ENCODE data around the gene LTK.

Gene LTK

GRCh38 chr15:41521614-41522013 lies 8.0 kb upstream of the LTK start:
- no peak overlapping the region for H3K27ac ChIP-seq
- H3K4me1 ChIP-seq, result peaks cover 0 to 10% (median 0%) of the 10 kb centered on the region in 10 experiments; a peak in 5 of 20 replicates
- H3K36me3 ChIP-seq, result peaks cover 26 to 86% (median 63%) of the 10 kb centered on the region in 11 experiments
- TF ChIP-seq Cebpa-rat (IDR thresholded peaks at IDR 0.05), result no peak
- no peak overlapping the region for H3K4me3 ChIP-seq
- H3K4me2 ChIP-seq, result no peak overlapping the region
- no peak overlapping the region for H3K9ac ChIP-seq
- no peaks in the 10 kb centered on the region for H3K27me3 ChIP-seq
- no peaks in the 10 kb centered on the region for H3K9me3 ChIP-seq (replicated peaks in 1 of 11)
- H4K20me1 ChIP-seq, result peaks cover 0 to 24% (median 0%) of the 10 kb centered on the region in 11 experiments; a peak in 4 of 22 replicates

GRCh38 chr15:41520636-41521035 lies 7.0 kb upstream of the LTK start:
- H3K36me3 ChIP-seq, result peaks cover 17 to 79% (median 54%) of the 10 kb centered on the region in 11 experiments
- no peak overlapping the region for H3K27ac ChIP-seq
- H3K4me1 ChIP-seq, result peaks cover 0 to 10% (median 0%) of the 10 kb centered on the region in 10 experiments; a peak in 5 of 20 replicates
- no peaks in the 10 kb centered on the region for H3K27me3 ChIP-seq
- peaks cover 0 to 24% (median 0%) of the 10 kb centered on the region in 11 experiments; a peak in 4 of 22 replicates for H4K20me1 ChIP-seq
- no peaks in the 10 kb centered on the region for H3K9me3 ChIP-seq (replicated peaks in 1 of 11)
- no peak overlapping the region for H3K4me2 ChIP-seq
- no peak overlapping the region for H3K9ac ChIP-seq
- TF ChIP-seq Cebpa-rat (IDR thresholded peaks at IDR 0.05), result no peak
- no peak overlapping the region for H3K4me3 ChIP-seq

GRCh38 chr15:41517895-41518449 lies 4.3 kb upstream of the LTK start:
- TF ChIP-seq Cebpa-rat (IDR thresholded peaks at IDR 0.05), result no peak
- Histone ChIP-seq H3K9ac (no peak overlapping the region), H4K20me1 (peaks cover 0 to 20% (median 0%) of the 10 kb centered on the region in 11 experiments; a peak in 3 of 22 replicates), H3K36me3 (peaks cover 12 to 57% (median 30%) of the 10 kb centered on the region in 11 experiments; a peak in 21 of 22 replicates), H3K9me3 (replicated peaks in 1 of 11) (no peaks in the 10 kb centered on the region), H3K4me3 (no peak overlapping the region), H3K27me3 (peaks cover under 1 to 11% (median 6%) of the 10 kb centered on the region in 11 experiments; a peak in 20 of 22 replicates), H3K4me1 (peaks cover 10 to 26% (median 16%) of the 10 kb centered on the region in 10 experiments; a peak in 19 of 20 replicates), H3K27ac (no peak overlapping the region), H3K4me2 (peak overlapping the region in 2 of 11 experiments; percentile 18 to 21; a peak in 1 of 22 replicates)

- peaks cover 0 to 34% (median 10%) of the 10 kb centered on the region in 11 experiments; a peak in 13 of 22 replicates for H4K20me1 ChIP-seq
Measured at GRCh38 chr15:41512940-41513505, 604 bp downstream of the LTK start.

GRCh38 chr15:41512512-41512939 lies 1.1 kb downstream of the LTK start:
- peaks cover 0 to 14% (median 5%) of the 10 kb centered on the region in 11 experiments; a peak in 11 of 22 replicates for H3K36me3 ChIP-seq
- peak overlapping the region; percentile 47 to 71 (median 58) for H3K4me3 ChIP-seq
- H4K20me1 ChIP-seq, result peaks cover 0 to 34% (median 10%) of the 10 kb centered on the region in 11 experiments; a peak in 13 of 22 replicates
- H3K27ac ChIP-seq, result peak overlapping the region in 4 of 11 experiments; percentile 18 to 65 (median 40); a peak in 6 of 22 replicates
- peak overlapping the region in 10 of 11 experiments; percentile 43 to 67 (median 56); a peak in 18 of 22 replicates for H3K9ac ChIP-seq
- peaks cover 21 to 42% (median 34%) of the 10 kb centered on the region in 10 experiments for H3K4me1 ChIP-seq
- peaks cover 26 to 39% (median 35%) of the 10 kb centered on the region in 11 experiments for H3K27me3 ChIP-seq
- H3K4me2 ChIP-seq, result peak overlapping the region; percentile 94 to 100 (median 99)
- TF ChIP-seq Cebpa-rat (IDR thresholded peaks at IDR 0.05), result no peak
- H3K9me3 ChIP-seq (replicated peaks in 1 of 11), result no peaks in the 10 kb centered on the region

More at GRCh38 chr15:41512940-41513505, 604 bp downstream of the LTK start:
- Histone ChIP-seq H3K27ac (peak overlapping the region in 6 of 11 experiments; percentile 18 to 65 (median 55); a peak in 11 of 22 replicates), H3K36me3 (peaks cover 0 to 19% (median 10%) of the 10 kb centered on the region in 11 experiments; a peak in 13 of 22 replicates), H3K9me3 (replicated peaks in 1 of 11) (no peaks in the 10 kb centered on the region), H3K4me1 (peaks cover 21 to 47% (median 34%) of the 10 kb centered on the region in 10 experiments), H3K4me2 (peak overlapping the region; percentile 94 to 100 (median 99)), H3K9ac (peak overlapping the region in 10 of 11 experiments; percentile 43 to 67 (median 56); a peak in 19 of 22 replicates), H3K4me3 (peak overlapping the region; percentile 47 to 71 (median 58)), H3K27me3 (peaks cover 26 to 39% (median 35%) of the 10 kb centered on the region in 11 experiments)
- no peak for TF ChIP-seq Cebpa-rat (IDR thresholded peaks at IDR 0.05)

- Histone ChIP-seq H3K27me3 (peaks cover 26 to 39% (median 35%) of the 10 kb centered on the region in 11 experiments), H3K4me3 (peak overlapping the region; percentile 47 to 71 (median 58); a peak in 15 of 20 replicates), H4K20me1 (peaks cover 0 to 34% (median 10%) of the 10 kb centered on the region in 11 experiments; a peak in 13 of 22 replicates), H3K4me2 (peak overlapping the region; percentile 94 to 100 (median 99)), H3K9me3 (replicated peaks in 1 of 11) (no peaks in the 10 kb centered on the region), H3K36me3 (peaks cover 0 to 8% (median 0%) of the 10 kb centered on the region in 11 experiments; a peak in 6 of 22 replicates), H3K27ac (no peak overlapping the region), H3K4me1 (peaks cover 21 to 40% (median 34%) of the 10 kb centered on the region in 10 experiments), H3K9ac (0 out of 22 replicates have a peak overlapping the region, but pooled peaks of 2 of the 11 experiments have one; percentile 51 to 67)
- no peak for TF ChIP-seq Cebpa-rat (IDR thresholded peaks at IDR 0.05)
Measured at GRCh38 chr15:41511899-41512369, 1.7 kb downstream of the LTK start.

- peaks cover 21 to 40% (median 34%) of the 10 kb centered on the region in 10 experiments for H3K4me1 ChIP-seq
- H3K9ac ChIP-seq, result no peak overlapping the region
- H4K20me1 ChIP-seq, result peaks cover 0 to 35% (median 10%) of the 10 kb centered on the region in 11 experiments; a peak in 13 of 22 replicates
- H3K9me3 ChIP-seq (replicated peaks in 1 of 11), result no peaks in the 10 kb centered on the region
- TF ChIP-seq Cebpa-rat (IDR thresholded peaks at IDR 0.05), result no peak
- peak overlapping the region in 9 of 11 experiments; percentile 36 to 100 (median 99); a peak in 16 of 22 replicates for H3K4me2 ChIP-seq
- peaks cover 0 to 4% (median 0%) of the 10 kb centered on the region in 11 experiments; a peak in 2 of 22 replicates for H3K36me3 ChIP-seq
- no peak overlapping the region for H3K27ac ChIP-seq
- peaks cover 26 to 39% (median 35%) of the 10 kb centered on the region in 11 experiments for H3K27me3 ChIP-seq
- H3K4me3 ChIP-seq, result peak overlapping the region in 1 of 10 experiments; percentile 71; a peak in 3 of 20 replicates
Measured at GRCh38 chr15:41511331-41511898, 2.2 kb downstream of the LTK start.

- Histone ChIP-seq H3K27ac (no peak overlapping the region), H3K4me2 (peak overlapping the region in 2 of 11 experiments; percentile 46 to 98; a peak in 4 of 22 replicates), H3K36me3 (peaks cover 0 to 4% (median 0%) of the 10 kb centered on the region in 11 experiments; a peak in 1 of 22 replicates), H3K27me3 (peaks cover 26 to 39% (median 35%) of the 10 kb centered on the region in 11 experiments), H4K20me1 (peaks cover 0 to 35% (median 10%) of the 10 kb centered on the region in 11 experiments; a peak in 13 of 22 replicates), H3K4me1 (peaks cover 21 to 40% (median 34%) of the 10 kb centered on the region in 10 experiments), H3K9ac (no peak overlapping the region), H3K9me3 (replicated peaks in 1 of 11) (no peaks in the 10 kb centered on the region), H3K4me3 (no peak overlapping the region)
- TF ChIP-seq Cebpa-rat (IDR thresholded peaks at IDR 0.05), result no peak
Measured at GRCh38 chr15:41510728-41511127, 2.9 kb downstream of the LTK start.
